Hepatocyte (in vitro differentiated cells): ENCODE measurements around the gene RTF1.

Experiments
- EZH2 ChIP-seq: fragments of 200-600 bp; sonication (generic); IDR thresholded peaks from 2 replicates; pipeline ENCODE4 v1.6.1; 2016; ENCODE audit warnings: antibody characterized with exemption, mild to moderate bottlenecking, borderline replicate concordance
- EZH2phosphoT487 ChIP-seq: fragments of 200-600 bp; sonication (generic); IDR thresholded peaks from one replicate; pipeline ENCODE4 v1.6.1; 2018; ENCODE audit warnings: antibody characterized with exemption, mild to moderate bottlenecking, low read depth, moderate library complexity; ENCODE audit not compliant: unreplicated experiment, severe bottlenecking
- TF ChIP-seq, protein P1 (sequence below): fragments of 200-600 bp; sonication (generic); IDR thresholded peaks from 2 replicates; pipeline ENCODE4 v1.5.1; 2016; ENCODE audit warnings: antibody characterized with exemption, mild to moderate bottlenecking; ENCODE audit not compliant: poor library complexity

DNA sequence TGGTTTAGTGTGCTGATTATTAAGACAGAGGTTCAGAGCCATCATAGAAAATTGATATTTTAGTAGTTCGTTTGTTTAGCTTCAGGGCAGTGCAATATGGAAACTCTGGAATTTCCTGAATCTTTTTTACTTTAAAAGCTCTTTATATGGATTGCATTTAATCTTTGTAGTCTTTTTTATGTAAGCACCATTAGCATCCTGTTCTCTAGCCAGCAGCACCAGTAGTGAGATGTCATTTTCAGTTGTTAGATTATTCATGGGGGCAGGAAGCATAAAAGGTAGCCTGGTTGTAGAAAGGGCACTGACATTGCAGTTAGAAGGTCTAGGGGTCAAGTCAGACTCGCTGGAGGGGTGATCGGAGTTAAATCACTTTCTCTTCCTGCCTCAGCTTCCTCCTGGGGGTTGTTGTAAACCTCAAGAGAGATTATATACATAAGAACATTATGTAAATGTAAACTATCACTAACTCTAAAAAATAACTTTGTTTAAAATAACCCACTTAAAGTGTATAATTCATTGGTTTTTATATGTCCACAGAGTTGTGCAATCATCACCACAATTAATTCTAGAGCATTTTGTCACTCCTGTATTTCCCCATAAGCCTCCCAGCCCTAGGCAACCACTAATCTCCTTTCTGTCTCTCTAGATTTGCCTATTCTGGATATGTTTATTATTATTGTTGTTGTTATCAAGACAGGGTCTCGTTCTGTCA, 45.3 kb downstream of the RTF1 start:
- TF ChIP-seq, protein P1, sequence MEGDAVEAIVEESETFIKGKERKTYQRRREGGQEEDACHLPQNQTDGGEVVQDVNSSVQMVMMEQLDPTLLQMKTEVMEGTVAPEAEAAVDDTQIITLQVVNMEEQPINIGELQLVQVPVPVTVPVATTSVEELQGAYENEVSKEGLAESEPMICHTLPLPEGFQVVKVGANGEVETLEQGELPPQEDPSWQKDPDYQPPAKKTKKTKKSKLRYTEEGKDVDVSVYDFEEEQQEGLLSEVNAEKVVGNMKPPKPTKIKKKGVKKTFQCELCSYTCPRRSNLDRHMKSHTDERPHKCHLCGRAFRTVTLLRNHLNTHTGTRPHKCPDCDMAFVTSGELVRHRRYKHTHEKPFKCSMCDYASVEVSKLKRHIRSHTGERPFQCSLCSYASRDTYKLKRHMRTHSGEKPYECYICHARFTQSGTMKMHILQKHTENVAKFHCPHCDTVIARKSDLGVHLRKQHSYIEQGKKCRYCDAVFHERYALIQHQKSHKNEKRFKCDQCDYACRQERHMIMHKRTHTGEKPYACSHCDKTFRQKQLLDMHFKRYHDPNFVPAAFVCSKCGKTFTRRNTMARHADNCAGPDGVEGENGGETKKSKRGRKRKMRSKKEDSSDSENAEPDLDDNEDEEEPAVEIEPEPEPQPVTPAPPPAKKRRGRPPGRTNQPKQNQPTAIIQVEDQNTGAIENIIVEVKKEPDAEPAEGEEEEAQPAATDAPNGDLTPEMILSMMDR, result no peak
- TF ChIP-seq EZH2 (no peak), EZH2phosphoT487 (no peak)
